ENCODE data around the gene SEZ6L.

Gene SEZ6L

GRCh38 chr22:26226538-26227297 lies 57.5 kb downstream of the SEZ6L start:
- Histone ChIP-seq H3K79me2 (ENCODE audit: insufficient read depth, low read length) (no peaks in the 10 kb centered on the region), H3K4me1 (ENCODE audit: insufficient read depth, low read length, poor library complexity, severe bottlenecking) (no peaks in the 10 kb centered on the region), H3K4me3 (ENCODE audit: low read length, poor library complexity, severe bottlenecking) (no peak overlapping the region), H3K9me3 (ENCODE audit: insufficient read depth, low read depth, low read length) (no peaks in the 10 kb centered on the region), H3K36me3 (ENCODE audit: insufficient read depth, low read length) (no peaks in the 10 kb centered on the region), H2AFZ (ENCODE audit: low read length) (no peak overlapping the region), H3K9me2 (replicated peaks; ENCODE audit: low read depth, low read length) (no peaks in the 10 kb centered on the region), H3K4me2 (ENCODE audit: low read depth, low read length, poor library complexity, severe bottlenecking) (no peak overlapping the region), H3K9ac (ENCODE audit: low read depth, low read length, poor library complexity, severe bottlenecking) (no peak overlapping the region), H3K27me3 (ENCODE audit: insufficient read depth, low read length, poor library complexity, severe bottlenecking) (no peaks in the 10 kb centered on the region), H3F3A (ENCODE audit: low read depth) (no peaks in the 10 kb centered on the region), H4K20me1 (ENCODE audit: insufficient read depth, low read length, poor library complexity, severe bottlenecking) (no peaks in the 10 kb centered on the region)
- TF ChIP-seq, protein P1, sequence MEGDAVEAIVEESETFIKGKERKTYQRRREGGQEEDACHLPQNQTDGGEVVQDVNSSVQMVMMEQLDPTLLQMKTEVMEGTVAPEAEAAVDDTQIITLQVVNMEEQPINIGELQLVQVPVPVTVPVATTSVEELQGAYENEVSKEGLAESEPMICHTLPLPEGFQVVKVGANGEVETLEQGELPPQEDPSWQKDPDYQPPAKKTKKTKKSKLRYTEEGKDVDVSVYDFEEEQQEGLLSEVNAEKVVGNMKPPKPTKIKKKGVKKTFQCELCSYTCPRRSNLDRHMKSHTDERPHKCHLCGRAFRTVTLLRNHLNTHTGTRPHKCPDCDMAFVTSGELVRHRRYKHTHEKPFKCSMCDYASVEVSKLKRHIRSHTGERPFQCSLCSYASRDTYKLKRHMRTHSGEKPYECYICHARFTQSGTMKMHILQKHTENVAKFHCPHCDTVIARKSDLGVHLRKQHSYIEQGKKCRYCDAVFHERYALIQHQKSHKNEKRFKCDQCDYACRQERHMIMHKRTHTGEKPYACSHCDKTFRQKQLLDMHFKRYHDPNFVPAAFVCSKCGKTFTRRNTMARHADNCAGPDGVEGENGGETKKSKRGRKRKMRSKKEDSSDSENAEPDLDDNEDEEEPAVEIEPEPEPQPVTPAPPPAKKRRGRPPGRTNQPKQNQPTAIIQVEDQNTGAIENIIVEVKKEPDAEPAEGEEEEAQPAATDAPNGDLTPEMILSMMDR (conservative IDR thresholded peaks at IDR 0.05; ENCODE audit: low read length), result no peak
- TF ChIP-seq EZH2phosphoT487 (IDR thresholded peaks at IDR 0.05; ENCODE audit: borderline replicate concordance), result no peak

GRCh38 chr22:26229910-26230309 lies 60.6 kb downstream of the SEZ6L start:
- Histone ChIP-seq H3K9me2 (replicated peaks; ENCODE audit: low read depth, low read length) (no peaks in the 10 kb centered on the region), H3K79me2 (ENCODE audit: insufficient read depth, low read length) (no peaks in the 10 kb centered on the region), H3K9ac (ENCODE audit: low read depth, low read length, poor library complexity, severe bottlenecking) (no peak overlapping the region), H3F3A (ENCODE audit: low read depth) (no peaks in the 10 kb centered on the region), H3K4me3 (ENCODE audit: low read length, poor library complexity, severe bottlenecking) (no peak overlapping the region), H4K20me1 (ENCODE audit: insufficient read depth, low read length, poor library complexity, severe bottlenecking) (no peaks in the 10 kb centered on the region), H3K36me3 (ENCODE audit: insufficient read depth, low read length) (no peaks in the 10 kb centered on the region), H3K4me2 (ENCODE audit: low read depth, low read length, poor library complexity, severe bottlenecking) (no peak overlapping the region), H3K9me3 (ENCODE audit: insufficient read depth, low read depth, low read length) (no peaks in the 10 kb centered on the region), H3K27me3 (ENCODE audit: insufficient read depth, low read length, poor library complexity, severe bottlenecking) (no peaks in the 10 kb centered on the region), H2AFZ (ENCODE audit: low read length) (no peak overlapping the region), H3K4me1 (ENCODE audit: insufficient read depth, low read length, poor library complexity, severe bottlenecking) (no peaks in the 10 kb centered on the region)
- TF ChIP-seq EZH2phosphoT487 (IDR thresholded peaks at IDR 0.05; ENCODE audit: borderline replicate concordance), result no peak
- TF ChIP-seq, protein P1 (conservative IDR thresholded peaks at IDR 0.05; ENCODE audit: low read length), result no peak

DNA sequence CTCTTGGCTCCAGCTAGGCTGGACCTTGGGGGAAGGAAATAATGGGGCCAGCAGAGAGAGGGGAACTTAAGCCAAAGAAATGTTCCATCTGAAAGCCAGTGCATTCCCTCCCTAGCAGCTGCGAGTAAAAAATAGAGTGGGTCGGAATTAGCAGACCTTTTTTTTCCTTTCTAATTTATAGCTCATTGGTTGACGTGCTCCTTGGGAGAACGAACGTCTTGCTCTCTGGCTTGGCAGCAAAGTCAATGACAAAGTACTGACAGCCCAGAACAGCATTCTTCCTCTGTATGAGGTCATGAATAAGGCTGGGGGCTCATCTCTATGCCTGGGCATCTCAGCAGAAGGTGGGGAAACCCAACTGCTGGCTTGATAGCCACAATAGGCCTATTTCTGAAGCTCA lies 65.0 kb downstream of the SEZ6L start:
- no peaks in the 10 kb centered on the region for H3K36me3 ChIP-seq (ENCODE audit: insufficient read depth, low read length)
- H3K4me3 ChIP-seq (ENCODE audit: low read length, poor library complexity, severe bottlenecking), result no peak overlapping the region
- H3K9me3 ChIP-seq (ENCODE audit: insufficient read depth, low read depth, low read length), result no peaks in the 10 kb centered on the region
- no peak for TF ChIP-seq EZH2phosphoT487 (IDR thresholded peaks at IDR 0.05; ENCODE audit: borderline replicate concordance)
- TF ChIP-seq, protein P1 (conservative IDR thresholded peaks at IDR 0.05; ENCODE audit: low read length), result no peak
- no peak overlapping the region for H3K4me2 ChIP-seq (ENCODE audit: low read depth, low read length, poor library complexity, severe bottlenecking)
- no peaks in the 10 kb centered on the region for H4K20me1 ChIP-seq (ENCODE audit: insufficient read depth, low read length, poor library complexity, severe bottlenecking)
- H2AFZ ChIP-seq (ENCODE audit: low read length), result no peak overlapping the region
- no peaks in the 10 kb centered on the region for H3K27me3 ChIP-seq (ENCODE audit: insufficient read depth, low read length, poor library complexity, severe bottlenecking)
- H3K4me1 ChIP-seq (ENCODE audit: insufficient read depth, low read length, poor library complexity, severe bottlenecking), result no peaks in the 10 kb centered on the region
- no peaks in the 10 kb centered on the region for H3K9me2 ChIP-seq (replicated peaks; ENCODE audit: low read depth, low read length)
- H3K79me2 ChIP-seq (ENCODE audit: insufficient read depth, low read length), result no peaks in the 10 kb centered on the region
- H3F3A ChIP-seq (ENCODE audit: low read depth), result no peaks in the 10 kb centered on the region
- no peak overlapping the region for H3K9ac ChIP-seq (ENCODE audit: low read depth, low read length, poor library complexity, severe bottlenecking)

Measured in Loucy (cell line).